ENCODE data around the gene ZYG11B.

GRCh38 chr1:52786148-52786547 is 59.9 kb downstream of the ZYG11B start:
- no peak for TF ChIP-seq POLR2A (IDR thresholded peaks at IDR 0.05; ENCODE audit: low read depth, low read length)
- no peak for TF ChIP-seq POU2F2 (IDR thresholded peaks at IDR 0.05; ENCODE audit: low read depth, low read length)
- TF ChIP-seq POLR2AphosphoS5 (IDR thresholded peaks at IDR 0.05; ENCODE audit: low read depth, low read length) = no peak
- TF ChIP-seq SPI1 (IDR thresholded peaks at IDR 0.05; ENCODE audit: low read depth, low read length) = no peak
- no peak for TF ChIP-seq TAF1 (IDR thresholded peaks at IDR 0.05; ENCODE audit: low read depth, low read length)
